CD4-positive, alpha-beta T cell treated with Interferon gamma for 1 hour (primary cell): Measurements from ENCODE around the gene TADA3.

Experiments used
- DNase-seq: peaks from one replicate; pipeline ENCODE4 v3.0.0-alpha.2; 2020

Gene TADA3

GRCh38 chr3:9754678-9755077, 37.6 kb downstream of the TADA3 start:
- no peak for DNase-seq

DNA sequence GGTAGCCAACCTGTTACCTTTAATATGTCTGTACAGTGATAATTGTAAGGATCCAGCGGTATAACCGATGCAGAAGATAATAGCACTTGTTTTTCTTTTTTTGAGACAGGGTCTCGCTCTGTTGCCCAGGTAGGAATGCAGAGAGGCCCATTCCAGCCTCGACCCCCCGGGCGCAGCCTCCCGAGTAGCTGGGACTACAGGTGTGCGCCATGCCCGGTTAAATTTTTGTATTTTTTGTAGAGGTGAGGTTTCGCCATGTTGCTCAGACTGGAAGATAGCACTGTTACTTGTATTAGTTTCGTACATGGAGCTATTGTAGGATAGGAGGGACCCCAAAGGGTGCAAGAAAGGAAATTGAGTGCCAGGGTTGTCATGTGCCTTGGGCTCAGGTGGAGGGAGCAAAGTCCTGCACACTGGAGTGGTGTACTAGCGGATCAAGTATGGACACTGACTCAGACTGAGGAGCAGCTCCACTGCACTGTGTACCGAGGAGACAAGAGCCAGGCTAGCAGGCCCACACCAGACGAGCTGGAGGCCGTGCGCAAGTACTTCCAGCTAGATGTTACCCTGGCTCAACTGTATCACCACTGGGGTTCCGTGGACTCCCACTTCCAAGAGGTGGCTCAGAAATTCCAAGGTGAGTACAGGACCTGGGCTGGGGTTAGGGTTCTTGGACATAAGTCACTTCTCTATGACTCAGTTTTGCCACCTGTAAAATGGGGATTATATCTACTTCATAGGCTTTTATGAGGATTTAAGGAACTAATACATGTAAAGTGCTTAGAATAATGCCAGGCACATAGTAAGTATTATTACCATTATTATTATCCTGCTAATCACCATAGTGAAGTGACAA, 41.5 kb downstream of the TADA3 start:
- no peak for DNase-seq

GRCh38 chr3:9749645-9750555, 42.4 kb downstream of the TADA3 start, which contains the start of gene OGG1:
Gene OGG1, plus strand, starts transcription at chr3:9749952. Its CDS starts 335 bp downstream, at chr3:9750287.
- DNase-seq = peak; percentile 96

DNA sequence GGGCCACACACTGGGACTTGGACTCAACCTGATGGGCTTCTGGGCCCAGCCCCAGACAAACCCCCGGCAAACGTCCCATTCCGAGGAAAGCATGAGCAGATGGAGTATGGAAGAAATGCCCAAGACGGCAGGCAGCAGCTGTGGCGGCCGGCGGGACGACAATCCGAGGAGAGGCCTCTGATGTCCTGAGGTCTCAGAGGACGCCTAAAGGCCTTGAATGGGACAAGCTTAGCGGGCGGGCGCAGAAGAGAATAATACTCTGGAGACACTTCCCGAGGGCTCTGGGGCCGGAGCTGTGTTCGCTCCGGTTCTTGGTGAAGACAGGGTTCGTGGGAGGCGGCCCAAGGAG, 43.0 kb downstream of the TADA3 start:
- no peak for DNase-seq

DNA sequence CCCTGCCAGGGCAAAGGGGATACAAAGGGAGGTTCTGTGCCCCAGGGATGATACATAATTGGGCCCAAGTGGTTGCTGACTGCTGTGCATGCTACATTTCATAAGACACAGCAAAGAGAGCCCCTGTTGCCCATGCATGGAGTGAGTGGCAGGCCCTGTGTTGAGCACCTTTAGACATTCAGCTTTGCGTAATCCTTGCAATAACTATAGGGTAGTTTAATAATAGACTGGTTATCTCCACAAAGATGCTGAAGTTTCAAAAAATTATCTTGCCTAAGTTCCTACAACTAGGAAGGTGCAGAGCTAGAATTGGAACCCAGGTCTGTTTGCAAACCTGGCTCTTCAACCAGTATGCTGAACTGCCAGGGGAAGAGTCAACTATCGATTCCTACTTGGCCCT, 44.2 kb downstream of the TADA3 start:
- DNase-seq = no peak

- no peak for DNase-seq
Measured at GRCh38 chr3:9747267-9747666, 45.0 kb downstream of the TADA3 start.

DNA sequence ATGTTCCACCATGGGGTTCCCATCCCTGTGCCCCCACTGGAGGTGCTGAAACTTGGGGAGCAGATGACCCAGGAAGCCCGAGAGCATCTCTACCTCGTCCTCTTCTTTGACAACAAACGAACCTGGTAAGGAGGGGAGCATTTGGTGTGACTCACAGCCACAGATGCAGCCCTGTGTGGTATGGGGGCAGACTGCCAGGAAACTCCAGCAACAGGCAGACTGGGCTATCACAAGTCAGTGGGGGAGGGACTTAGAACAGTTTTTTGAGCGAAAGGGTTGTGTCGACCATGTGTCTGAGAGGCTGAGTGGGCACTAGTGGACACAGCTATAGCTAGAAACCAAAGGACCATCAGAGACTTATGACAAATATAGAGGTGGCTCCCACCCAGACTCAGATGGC, 45.9 kb downstream of the TADA3 start:
- DNase-seq = no peak

DNA sequence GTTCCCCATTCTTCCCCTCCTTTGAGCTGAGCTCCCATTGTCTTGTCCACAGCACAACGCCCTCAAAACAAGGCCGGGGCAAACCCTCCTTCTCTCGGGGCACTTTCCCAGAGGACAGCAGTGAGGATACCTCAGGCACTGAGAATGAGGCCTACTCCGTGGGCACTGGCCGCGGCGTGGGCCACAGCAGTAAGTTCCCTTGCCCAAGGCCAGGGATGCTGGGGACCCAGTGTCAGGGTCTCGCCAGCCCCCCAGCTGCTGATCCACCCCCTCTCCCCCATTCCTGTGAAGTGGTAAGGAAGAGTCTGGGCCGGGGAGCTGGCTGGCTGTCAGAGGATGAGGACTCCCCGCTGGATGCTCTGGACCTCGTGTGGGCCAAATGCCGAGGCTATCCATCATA, 46.8 kb downstream of the TADA3 start:
- no peak for DNase-seq

DNA sequence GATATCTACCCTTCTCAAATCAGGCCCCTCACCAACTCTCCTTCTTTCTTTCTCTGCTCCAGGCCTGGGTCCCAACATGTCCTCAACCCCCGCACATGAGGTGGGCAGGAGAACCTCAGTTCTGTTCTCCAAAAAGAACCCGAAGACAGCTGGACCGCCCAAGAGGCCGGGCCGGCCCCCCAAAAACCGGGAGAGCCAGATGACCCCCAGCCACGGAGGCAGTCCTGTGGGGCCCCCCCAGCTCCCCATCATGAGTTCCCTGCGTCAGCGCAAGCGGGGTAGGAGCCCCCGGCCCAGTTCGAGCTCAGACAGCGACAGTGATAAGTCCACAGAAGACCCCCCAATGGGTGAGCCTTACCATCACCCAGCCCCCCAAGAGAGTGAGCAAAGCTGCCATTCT, 48.1 kb downstream of the TADA3 start:
- DNase-seq = no peak

GRCh38 chr3:9743548-9743947, 48.7 kb downstream of the TADA3 start:
- no peak for DNase-seq

DNA sequence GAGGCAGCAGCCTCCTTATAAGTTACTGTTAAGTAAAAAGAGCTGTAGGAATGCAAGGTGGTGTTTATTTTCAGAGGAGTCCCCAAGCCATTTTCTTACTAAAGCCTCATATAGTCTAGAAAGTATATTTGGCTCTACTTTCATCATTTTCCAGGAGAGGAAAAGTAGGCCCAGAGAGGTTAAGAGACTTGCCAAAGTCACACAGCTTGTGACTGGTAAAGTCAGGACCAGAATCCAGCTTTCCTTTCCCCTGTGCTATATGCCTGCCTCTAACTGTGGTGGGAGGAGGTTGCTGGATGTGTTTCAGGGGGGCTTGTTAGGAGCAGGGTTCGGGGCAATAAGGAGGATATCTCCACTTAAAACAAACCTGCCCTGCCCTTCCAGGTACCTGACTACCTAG, 49.7 kb downstream of the TADA3 start:
- DNase-seq = no peak

GRCh38 chr3:9739181-9739580, 53.1 kb downstream of the TADA3 start:
- DNase-seq = no peak

DNA sequence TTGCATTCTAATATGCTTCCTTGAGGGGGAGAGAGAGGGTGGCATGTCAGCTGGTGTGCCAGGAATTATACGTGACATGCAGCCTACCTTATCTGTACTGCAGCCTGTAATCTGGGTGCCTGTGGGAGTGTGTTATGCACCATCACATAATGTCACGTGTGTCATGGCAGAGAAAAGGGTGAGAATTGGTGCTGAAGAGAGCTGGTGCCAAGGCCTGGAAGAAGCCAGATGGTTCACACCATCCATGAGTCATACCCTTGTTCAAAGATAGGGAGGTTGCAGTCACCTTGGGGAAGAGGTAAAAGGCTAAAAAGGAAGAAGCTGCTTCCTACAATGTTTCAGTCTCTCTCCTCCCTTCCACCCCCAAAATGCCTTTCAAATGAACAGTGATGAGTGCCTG, 55.4 kb downstream of the TADA3 start:
- no peak for DNase-seq

- DNase-seq = no peak
Measured at GRCh38 chr3:9732740-9733115, 59.5 kb downstream of the TADA3 start.

GRCh38 chr3:9732080-9732739, 60.1 kb downstream of the TADA3 start:
- peak; percentile 35 for DNase-seq

DNA sequence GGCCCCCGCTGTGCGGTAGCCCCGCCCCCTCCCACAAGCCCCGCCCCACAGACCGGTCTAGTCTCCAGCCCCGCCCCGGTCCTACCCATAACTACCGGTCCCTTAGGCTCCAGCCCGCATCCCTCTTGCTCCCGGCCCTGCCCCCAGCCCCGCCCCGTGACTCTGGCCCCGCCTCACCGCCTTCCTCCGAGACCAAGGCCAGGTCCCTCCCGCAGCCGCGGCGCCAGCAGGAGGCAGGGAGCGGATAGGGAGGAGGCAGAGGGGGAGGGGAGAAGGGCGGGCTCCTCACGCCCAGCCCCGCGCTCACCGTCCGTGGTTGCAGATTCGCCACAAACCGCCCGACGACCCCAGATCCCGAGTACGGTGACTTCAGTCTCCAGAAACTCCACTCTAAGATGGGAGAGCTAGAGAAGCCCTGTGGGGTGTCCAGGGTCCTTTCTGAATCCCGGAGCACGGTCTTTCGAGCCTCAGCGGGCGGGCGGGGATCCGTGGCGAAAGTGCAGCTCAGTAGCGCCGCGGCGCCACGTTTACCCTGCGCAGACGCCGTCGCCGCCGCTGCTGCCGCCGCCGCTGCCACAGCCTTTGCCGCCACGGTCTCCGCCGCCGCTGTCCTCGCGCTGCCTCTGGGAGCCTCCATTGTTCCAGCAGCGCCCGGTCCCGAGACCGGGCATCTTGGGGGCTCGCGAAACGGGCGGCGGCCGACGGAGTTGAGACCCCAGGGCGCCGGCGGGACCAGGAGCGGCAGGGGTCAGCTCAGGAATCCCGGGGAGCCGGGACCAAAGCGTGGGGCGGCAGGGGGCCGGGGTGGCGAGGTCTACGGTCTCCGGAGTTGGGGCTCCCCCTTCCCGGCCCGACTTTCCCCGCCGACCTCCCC, 60.8 kb downstream of the TADA3 start, which contains the start of gene BRPF1:
Gene BRPF1 (plus strand): TSS at position 530 of the 874 bp plus-strand sequence. CDS start 2,406 bp downstream, outside the sequence.
- peak; percentile 100 for DNase-seq

DNA sequence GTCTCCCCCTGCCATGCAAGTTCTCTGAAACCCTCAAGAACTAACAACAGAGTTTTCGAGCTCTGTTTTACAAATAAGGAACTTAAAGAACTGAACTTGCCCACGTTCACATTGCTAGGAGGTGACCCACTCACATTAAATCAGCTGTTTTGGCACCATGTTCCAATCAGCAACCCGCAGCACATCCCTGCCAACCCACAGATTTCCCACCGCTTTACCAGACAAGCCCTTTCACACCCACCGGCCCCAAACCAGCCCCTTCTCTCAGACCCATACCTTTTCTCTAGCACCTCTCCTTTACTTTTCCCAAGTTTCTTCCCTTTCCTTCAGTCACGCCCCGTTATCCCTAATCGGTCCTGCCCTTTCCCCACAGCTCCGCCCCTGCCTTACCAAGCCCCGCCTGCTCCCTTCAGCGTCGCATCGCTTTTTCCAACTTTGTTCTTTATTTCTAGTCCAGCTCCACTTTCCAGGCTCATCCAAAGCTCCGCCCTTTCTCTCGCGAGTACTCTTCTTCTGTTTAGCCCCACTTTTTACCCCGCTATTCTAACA, 61.5 kb downstream of the TADA3 start:
- no peak for DNase-seq
